A549 (cell line): ENCODE results near the gene RNF8.

Experiments
- CBX2 ChIP-seq: fragments of 200-600 bp; sonication (generic); IDR thresholded peaks from 2 replicates; pipeline ENCODE4 v1.6.1; 2016; ENCODE audit warnings: low read depth, mild to moderate bottlenecking, borderline replicate concordance
- ESRRA ChIP-seq: fragments of 150-350 bp; IDR thresholded peaks from 2 replicates; pipeline ENCODE4 v1.6.1; 2014; ENCODE audit warnings: mild to moderate bottlenecking, low read length, borderline replicate concordance
- FOSL2 ChIP-seq, 2 experiments: fragments of 450-650 bp in 1 of 2; fragments of >200 bp in 1 of 2; sonication (Bioruptor Twin) in 1 of 2; formaldehyde crosslinking; IDR thresholded peaks; 2 replicates each; pipeline versions ENCODE4 v1.5.0 to v1.6.1; 2016 to 2020; ENCODE audit warnings: mild to moderate bottlenecking in 1 of 2, moderate library complexity in 1 of 2
- HDAC2 ChIP-seq: fragments of 200-600 bp; sonication (generic); IDR thresholded peaks from 2 replicates; pipeline ENCODE4 v1.6.1; 2016
- MAZ ChIP-seq: fragments of 150-350 bp; IDR thresholded peaks from 2 replicates; pipeline ENCODE4 v1.6.1; 2014; ENCODE audit warnings: antibody characterized with exemption, low read depth, low read length, borderline replicate concordance
- POLR2A ChIP-seq: IDR thresholded peaks from 2 replicates; pipeline ENCODE4 v1.6.1; 2012; ENCODE audit warnings: mild to moderate bottlenecking, low read length
- RFX5 ChIP-seq: fragments of 450-650 bp; IDR thresholded peaks from 2 replicates; pipeline ENCODE4 v1.7.1; 2014; ENCODE audit warnings: antibody characterized with exemption, mild to moderate bottlenecking, moderate library complexity
- SMC3 ChIP-seq: fragments of >200 bp; sonication (Bioruptor Twin); formaldehyde crosslinking; IDR thresholded peaks from 3 replicates; pipeline ENCODE4 v1.6.1; 2018; ENCODE audit warnings: inconsistent platforms
- TF ChIP-seq, protein P1 (sequence below): fragments of >200 bp; sonication (Bioruptor Twin); formaldehyde crosslinking; IDR thresholded peaks from 3 replicates; pipeline ENCODE4 v1.5.1; 2016
- TF ChIP-seq, protein P2 (sequence below): fragments of 250-450 bp; sonication (Bioruptor Pico); IDR thresholded peaks from 2 replicates; pipeline ENCODE4 v1.5.0; 2020; ENCODE audit warnings: low read depth, mild to moderate bottlenecking, moderate library complexity
- TF ChIP-seq, protein P3 (sequence below): fragments of 450-650 bp; IDR thresholded peaks from 2 replicates; pipeline ENCODE4 v1.6.1; 2014; ENCODE audit warnings: antibody characterized with exemption
- TF ChIP-seq, protein P4 (sequence below): fragments of 200-600 bp; sonication (generic); IDR thresholded peaks from 2 replicates; pipeline ENCODE4 v1.6.1; 2016; ENCODE audit warnings: antibody characterized with exemption, mild to moderate bottlenecking, moderate library complexity

DNA sequence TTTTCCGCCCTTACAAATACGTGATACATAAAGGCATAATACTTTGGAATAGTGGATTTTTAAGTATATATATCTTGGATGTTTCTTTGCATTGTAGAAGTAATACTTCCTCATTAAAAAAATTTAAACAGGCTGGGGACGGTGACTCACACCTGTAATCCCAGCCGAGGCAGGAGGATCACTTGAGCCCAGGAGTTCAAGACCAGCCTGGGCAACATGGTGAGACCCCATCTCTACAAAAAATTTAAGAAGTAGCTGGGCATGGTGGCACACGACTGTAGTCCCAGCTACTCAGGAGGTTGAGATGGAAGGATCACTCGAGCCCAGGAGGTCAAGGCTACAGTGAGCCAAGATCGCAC lies 38.6 kb upstream of the RNF8 start:
- TF ChIP-seq, protein P1, sequence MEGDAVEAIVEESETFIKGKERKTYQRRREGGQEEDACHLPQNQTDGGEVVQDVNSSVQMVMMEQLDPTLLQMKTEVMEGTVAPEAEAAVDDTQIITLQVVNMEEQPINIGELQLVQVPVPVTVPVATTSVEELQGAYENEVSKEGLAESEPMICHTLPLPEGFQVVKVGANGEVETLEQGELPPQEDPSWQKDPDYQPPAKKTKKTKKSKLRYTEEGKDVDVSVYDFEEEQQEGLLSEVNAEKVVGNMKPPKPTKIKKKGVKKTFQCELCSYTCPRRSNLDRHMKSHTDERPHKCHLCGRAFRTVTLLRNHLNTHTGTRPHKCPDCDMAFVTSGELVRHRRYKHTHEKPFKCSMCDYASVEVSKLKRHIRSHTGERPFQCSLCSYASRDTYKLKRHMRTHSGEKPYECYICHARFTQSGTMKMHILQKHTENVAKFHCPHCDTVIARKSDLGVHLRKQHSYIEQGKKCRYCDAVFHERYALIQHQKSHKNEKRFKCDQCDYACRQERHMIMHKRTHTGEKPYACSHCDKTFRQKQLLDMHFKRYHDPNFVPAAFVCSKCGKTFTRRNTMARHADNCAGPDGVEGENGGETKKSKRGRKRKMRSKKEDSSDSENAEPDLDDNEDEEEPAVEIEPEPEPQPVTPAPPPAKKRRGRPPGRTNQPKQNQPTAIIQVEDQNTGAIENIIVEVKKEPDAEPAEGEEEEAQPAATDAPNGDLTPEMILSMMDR, result no peak; the same call in 2 of the 3 replicates
- TF ChIP-seq, protein P2, sequence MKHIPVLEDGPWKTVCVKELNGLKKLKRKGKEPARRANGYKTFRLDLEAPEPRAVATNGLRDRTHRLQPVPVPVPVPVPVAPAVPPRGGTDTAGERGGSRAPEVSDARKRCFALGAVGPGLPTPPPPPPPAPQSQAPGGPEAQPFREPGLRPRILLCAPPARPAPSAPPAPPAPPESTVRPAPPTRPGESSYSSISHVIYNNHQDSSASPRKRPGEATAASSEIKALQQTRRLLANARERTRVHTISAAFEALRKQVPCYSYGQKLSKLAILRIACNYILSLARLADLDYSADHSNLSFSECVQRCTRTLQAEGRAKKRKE (CRISPR knock-in tag), result no peak
- TF ChIP-seq ESRRA (no peak), FOSL2 (IDR thresholded peaks at IDR 0.05) (no peak), FOSL2 (CRISPR knock-in tag; IDR thresholded peaks at IDR 0.05) (no peak), SMC3 (no peak), POLR2A (no peak), MAZ (no peak), CBX2 (no peak), HDAC2 (no peak), RFX5 (no peak)
- TF ChIP-seq, protein P3, sequence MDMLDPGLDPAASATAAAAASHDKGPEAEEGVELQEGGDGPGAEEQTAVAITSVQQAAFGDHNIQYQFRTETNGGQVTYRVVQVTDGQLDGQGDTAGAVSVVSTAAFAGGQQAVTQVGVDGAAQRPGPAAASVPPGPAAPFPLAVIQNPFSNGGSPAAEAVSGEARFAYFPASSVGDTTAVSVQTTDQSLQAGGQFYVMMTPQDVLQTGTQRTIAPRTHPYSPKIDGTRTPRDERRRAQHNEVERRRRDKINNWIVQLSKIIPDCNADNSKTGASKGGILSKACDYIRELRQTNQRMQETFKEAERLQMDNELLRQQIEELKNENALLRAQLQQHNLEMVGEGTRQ, result no peak
- TF ChIP-seq, protein P4, sequence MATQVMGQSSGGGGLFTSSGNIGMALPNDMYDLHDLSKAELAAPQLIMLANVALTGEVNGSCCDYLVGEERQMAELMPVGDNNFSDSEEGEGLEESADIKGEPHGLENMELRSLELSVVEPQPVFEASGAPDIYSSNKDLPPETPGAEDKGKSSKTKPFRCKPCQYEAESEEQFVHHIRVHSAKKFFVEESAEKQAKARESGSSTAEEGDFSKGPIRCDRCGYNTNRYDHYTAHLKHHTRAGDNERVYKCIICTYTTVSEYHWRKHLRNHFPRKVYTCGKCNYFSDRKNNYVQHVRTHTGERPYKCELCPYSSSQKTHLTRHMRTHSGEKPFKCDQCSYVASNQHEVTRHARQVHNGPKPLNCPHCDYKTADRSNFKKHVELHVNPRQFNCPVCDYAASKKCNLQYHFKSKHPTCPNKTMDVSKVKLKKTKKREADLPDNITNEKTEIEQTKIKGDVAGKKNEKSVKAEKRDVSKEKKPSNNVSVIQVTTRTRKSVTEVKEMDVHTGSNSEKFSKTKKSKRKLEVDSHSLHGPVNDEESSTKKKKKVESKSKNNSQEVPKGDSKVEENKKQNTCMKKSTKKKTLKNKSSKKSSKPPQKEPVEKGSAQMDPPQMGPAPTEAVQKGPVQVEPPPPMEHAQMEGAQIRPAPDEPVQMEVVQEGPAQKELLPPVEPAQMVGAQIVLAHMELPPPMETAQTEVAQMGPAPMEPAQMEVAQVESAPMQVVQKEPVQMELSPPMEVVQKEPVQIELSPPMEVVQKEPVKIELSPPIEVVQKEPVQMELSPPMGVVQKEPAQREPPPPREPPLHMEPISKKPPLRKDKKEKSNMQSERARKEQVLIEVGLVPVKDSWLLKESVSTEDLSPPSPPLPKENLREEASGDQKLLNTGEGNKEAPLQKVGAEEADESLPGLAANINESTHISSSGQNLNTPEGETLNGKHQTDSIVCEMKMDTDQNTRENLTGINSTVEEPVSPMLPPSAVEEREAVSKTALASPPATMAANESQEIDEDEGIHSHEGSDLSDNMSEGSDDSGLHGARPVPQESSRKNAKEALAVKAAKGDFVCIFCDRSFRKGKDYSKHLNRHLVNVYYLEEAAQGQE, result no peak
